ENCODE results near the gene SYNCRIP. TPM values are rescaled to one million over a fixed set of nuclear protein-coding genes. Genes with fewer than 3 reads are reported as not detected.

The SYNCRIP gene
- polyA plus RNA-seq, 1 of the 3 experiments (the other 2 are of a cell fraction): 15.9 TPM

- ChIA-PET POLR2A (interaction anchor here (0.7 to 8.1 kb wide), 13 partner anchors 8 to 1512 kb away, joined by 3 to 149 read pairs (median 6); partner anchors contain the start of genes SNX14 and ZNF292), CTCF (interaction anchor here (0.8 to 1.4 kb wide), 3 partner anchors 15 to 34 kb away, joined by 3 to 6 read pairs (median 6); no protein-coding TSS in a partner anchor)
- H3K4me2 ChIP-seq: peak overlapping the region; percentile 70
- H3K27me3 ChIP-seq (ENCODE audit: insufficient read depth): no peaks in the 10 kb centered on the region
- H2AFZ ChIP-seq (ENCODE audit: low read depth): peak overlapping the region; percentile 85
- 0% methylated on average over 14 of the region's 75 CpGs for WGBS (ENCODE audit: low lambda C conversion rate)
- H3K4me1 ChIP-seq (ENCODE audit: control insufficient read depth in 1 of 2, insufficient read depth in 2 of 2, low read depth in 1 of 2, low read length in 1 of 2): peaks cover 10 to 12% of the 10 kb centered on the region in 2 experiments; a peak in 2 of 4 replicates
- peak; percentile 93 for DNase-seq
- H3F3A ChIP-seq (replicated peaks; ENCODE audit: insufficient read depth): peaks cover 12% of the 10 kb centered on the region
- H3K27ac ChIP-seq (ENCODE audit: low read depth in 2 of 2, low read length in 1 of 2): peak overlapping the region; percentile 99
- H3K4me3 ChIP-seq (ENCODE audit: low read depth in 2 of 2, low read length in 1 of 2): peak overlapping the region; percentile 74 to 77
- H3K36me3 ChIP-seq (replicated peaks in 1 of 2; ENCODE audit: control insufficient read depth in 1 of 2, insufficient read depth in 2 of 2, low read length in 1 of 2): peaks cover 17 to 21% of the 10 kb centered on the region in 2 experiments
- H3K9ac ChIP-seq: peak overlapping the region; percentile 97
- H3K9me2 ChIP-seq: no peaks in the 10 kb centered on the region
- H4K20me1 ChIP-seq (ENCODE audit: insufficient read depth): peaks cover 34% of the 10 kb centered on the region
- no peaks in the 10 kb centered on the region for H3K9me3 ChIP-seq
- H3K79me2 ChIP-seq (ENCODE audit: insufficient read depth): peaks cover 48% of the 10 kb centered on the region
- TF ChIP-seq RXRA (IDR thresholded peaks at IDR 0.05; ENCODE audit: borderline replicate concordance, low read depth) (no peak), CHD2 (IDR thresholded peaks at IDR 0.05; ENCODE audit: low read length, partially characterized antibody) (peak; percentile 78), ELF1 (IDR thresholded peaks at IDR 0.05) (no peak), MXI1 (IDR thresholded peaks at IDR 0.05; ENCODE audit: low read depth, low read length) (peak; percentile 90; the same call in 1 of the 2 replicates), GATA2 (CRISPR knock-in tag; IDR thresholded peaks at IDR 0.05) (no peak), NFIC (IDR thresholded peaks at IDR 0.05; ENCODE audit: borderline replicate concordance) (no peak; the same call in 1 of the 2 replicates), MEF2A (IDR thresholded peaks at IDR 0.05; ENCODE audit: borderline replicate concordance, low read depth) (no peak), FOXJ3 (CRISPR knock-in tag; IDR thresholded peaks at IDR 0.05) (no peak), EZH2phosphoT487 (IDR thresholded peaks at IDR 0.05; ENCODE audit: borderline replicate concordance, low read depth) (no peak), ZBTB33 (IDR thresholded peaks at IDR 0.05; ENCODE audit: borderline replicate concordance, low read depth) (no peak), YY1 (IDR thresholded peaks at IDR 0.05; ENCODE audit: low read depth) (0 out of 2 replicates have a peak, but pooled peaks have one; percentile 58), MAX (IDR thresholded peaks at IDR 0.05; ENCODE audit: low read depth) (peak; percentile 93), SIN3A (IDR thresholded peaks at IDR 0.05; ENCODE audit: borderline replicate concordance, low read depth, low read length) (peak; percentile 71), USF2 (IDR thresholded peaks at IDR 0.05; ENCODE audit: borderline replicate concordance, low read depth, low read length) (peak; percentile 45; the same call in 1 of the 2 replicates), SMC3 (IDR thresholded peaks at IDR 0.05; ENCODE audit: low read depth, low read length) (no peak), POLR2AphosphoS5 (IDR thresholded peaks at IDR 0.05; ENCODE audit: low read depth, low read length) (peak; percentile 90)
- TF ChIP-seq, protein P1, sequence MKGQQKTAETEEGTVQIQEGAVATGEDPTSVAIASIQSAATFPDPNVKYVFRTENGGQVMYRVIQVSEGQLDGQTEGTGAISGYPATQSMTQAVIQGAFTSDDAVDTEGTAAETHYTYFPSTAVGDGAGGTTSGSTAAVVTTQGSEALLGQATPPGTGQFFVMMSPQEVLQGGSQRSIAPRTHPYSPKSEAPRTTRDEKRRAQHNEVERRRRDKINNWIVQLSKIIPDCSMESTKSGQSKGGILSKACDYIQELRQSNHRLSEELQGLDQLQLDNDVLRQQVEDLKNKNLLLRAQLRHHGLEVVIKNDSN (IDR thresholded peaks at IDR 0.05; ENCODE audit: borderline replicate concordance, low read depth): peak; percentile 80
- TF ChIP-seq, protein P2, sequence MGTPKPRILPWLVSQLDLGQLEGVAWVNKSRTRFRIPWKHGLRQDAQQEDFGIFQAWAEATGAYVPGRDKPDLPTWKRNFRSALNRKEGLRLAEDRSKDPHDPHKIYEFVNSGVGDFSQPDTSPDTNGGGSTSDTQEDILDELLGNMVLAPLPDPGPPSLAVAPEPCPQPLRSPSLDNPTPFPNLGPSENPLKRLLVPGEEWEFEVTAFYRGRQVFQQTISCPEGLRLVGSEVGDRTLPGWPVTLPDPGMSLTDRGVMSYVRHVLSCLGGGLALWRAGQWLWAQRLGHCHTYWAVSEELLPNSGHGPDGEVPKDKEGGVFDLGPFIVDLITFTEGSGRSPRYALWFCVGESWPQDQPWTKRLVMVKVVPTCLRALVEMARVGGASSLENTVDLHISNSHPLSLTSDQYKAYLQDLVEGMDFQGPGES (IDR thresholded peaks at IDR 0.05; ENCODE audit: low read depth, low read length): no peak
- TF ChIP-seq, protein P3, sequence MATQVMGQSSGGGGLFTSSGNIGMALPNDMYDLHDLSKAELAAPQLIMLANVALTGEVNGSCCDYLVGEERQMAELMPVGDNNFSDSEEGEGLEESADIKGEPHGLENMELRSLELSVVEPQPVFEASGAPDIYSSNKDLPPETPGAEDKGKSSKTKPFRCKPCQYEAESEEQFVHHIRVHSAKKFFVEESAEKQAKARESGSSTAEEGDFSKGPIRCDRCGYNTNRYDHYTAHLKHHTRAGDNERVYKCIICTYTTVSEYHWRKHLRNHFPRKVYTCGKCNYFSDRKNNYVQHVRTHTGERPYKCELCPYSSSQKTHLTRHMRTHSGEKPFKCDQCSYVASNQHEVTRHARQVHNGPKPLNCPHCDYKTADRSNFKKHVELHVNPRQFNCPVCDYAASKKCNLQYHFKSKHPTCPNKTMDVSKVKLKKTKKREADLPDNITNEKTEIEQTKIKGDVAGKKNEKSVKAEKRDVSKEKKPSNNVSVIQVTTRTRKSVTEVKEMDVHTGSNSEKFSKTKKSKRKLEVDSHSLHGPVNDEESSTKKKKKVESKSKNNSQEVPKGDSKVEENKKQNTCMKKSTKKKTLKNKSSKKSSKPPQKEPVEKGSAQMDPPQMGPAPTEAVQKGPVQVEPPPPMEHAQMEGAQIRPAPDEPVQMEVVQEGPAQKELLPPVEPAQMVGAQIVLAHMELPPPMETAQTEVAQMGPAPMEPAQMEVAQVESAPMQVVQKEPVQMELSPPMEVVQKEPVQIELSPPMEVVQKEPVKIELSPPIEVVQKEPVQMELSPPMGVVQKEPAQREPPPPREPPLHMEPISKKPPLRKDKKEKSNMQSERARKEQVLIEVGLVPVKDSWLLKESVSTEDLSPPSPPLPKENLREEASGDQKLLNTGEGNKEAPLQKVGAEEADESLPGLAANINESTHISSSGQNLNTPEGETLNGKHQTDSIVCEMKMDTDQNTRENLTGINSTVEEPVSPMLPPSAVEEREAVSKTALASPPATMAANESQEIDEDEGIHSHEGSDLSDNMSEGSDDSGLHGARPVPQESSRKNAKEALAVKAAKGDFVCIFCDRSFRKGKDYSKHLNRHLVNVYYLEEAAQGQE (IDR thresholded peaks at IDR 0.05; ENCODE audit: low read depth, low read length): peak; percentile 54
- TF ChIP-seq, protein P4, sequence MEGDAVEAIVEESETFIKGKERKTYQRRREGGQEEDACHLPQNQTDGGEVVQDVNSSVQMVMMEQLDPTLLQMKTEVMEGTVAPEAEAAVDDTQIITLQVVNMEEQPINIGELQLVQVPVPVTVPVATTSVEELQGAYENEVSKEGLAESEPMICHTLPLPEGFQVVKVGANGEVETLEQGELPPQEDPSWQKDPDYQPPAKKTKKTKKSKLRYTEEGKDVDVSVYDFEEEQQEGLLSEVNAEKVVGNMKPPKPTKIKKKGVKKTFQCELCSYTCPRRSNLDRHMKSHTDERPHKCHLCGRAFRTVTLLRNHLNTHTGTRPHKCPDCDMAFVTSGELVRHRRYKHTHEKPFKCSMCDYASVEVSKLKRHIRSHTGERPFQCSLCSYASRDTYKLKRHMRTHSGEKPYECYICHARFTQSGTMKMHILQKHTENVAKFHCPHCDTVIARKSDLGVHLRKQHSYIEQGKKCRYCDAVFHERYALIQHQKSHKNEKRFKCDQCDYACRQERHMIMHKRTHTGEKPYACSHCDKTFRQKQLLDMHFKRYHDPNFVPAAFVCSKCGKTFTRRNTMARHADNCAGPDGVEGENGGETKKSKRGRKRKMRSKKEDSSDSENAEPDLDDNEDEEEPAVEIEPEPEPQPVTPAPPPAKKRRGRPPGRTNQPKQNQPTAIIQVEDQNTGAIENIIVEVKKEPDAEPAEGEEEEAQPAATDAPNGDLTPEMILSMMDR (IDR thresholded peaks at IDR 0.05): no peak
Measured at GRCh38 chr6:85643537-85644278, 1.0 kb upstream of the SYNCRIP start.

Data from SK-N-SH (cell line).